Activated CD4-positive, alpha-beta T cell treated with anti-CD3 and anti-CD28 coated beads, Interleukin-2, amount 10 ng/mL, durations not matched to agents 7 days and 5 days (primary cell): ENCODE measurements around the gene SPAG9. TPM values are rescaled to one million over a fixed set of nuclear protein-coding genes. Genes with fewer than 3 reads are reported as not detected.

Experiments used
- CTCF ChIA-PET: fragments of 350-600 bp; sonication (Branson Sonifier 250); formaldehyde crosslinking; loops from one replicate; lab custom pipeline; 2021; ENCODE audit warnings: antibody characterized with exemption; lab: Charles Lee
- POLR2A ChIA-PET: fragments of 350-600 bp; sonication (Branson Sonifier 250); formaldehyde crosslinking; loops from one replicate; lab custom pipeline; 2021; ENCODE audit warnings: antibody characterized with exemption; lab: Charles Lee
- DNase-seq: peaks from one replicate; pipeline ENCODE4 v3.0.0-alpha.2; 2020
- H3K27ac Mint-ChIP-seq: one replicate; pipeline ENCODE4 v1.8.0; 2021; ENCODE audit warnings: mild to moderate bottlenecking, moderate library complexity, mixed read lengths
- H3K27me3 Mint-ChIP-seq: one replicate; pipeline ENCODE4 v1.8.0; 2021; ENCODE audit warnings: mixed read lengths
- H3K36me3 Mint-ChIP-seq: one replicate; pipeline ENCODE4 v1.8.0; 2021; ENCODE audit warnings: low read depth, mixed read lengths
- H3K4me1 Mint-ChIP-seq: one replicate; pipeline ENCODE4 v1.8.0; 2021; ENCODE audit warnings: mixed read lengths
- H3K4me3 Mint-ChIP-seq: one replicate; pipeline ENCODE4 v1.8.0; 2021; ENCODE audit warnings: mild to moderate bottlenecking, moderate library complexity, mixed read lengths
- H3K9me3 Mint-ChIP-seq: one replicate; pipeline ENCODE4 v1.8.0; 2021; ENCODE audit warnings: mixed read lengths
- total RNA-seq, 2 experiments: library from RNA; stranded (reverse); gene quantifications; one replicate each; pipeline ENCODE4 v1.2.3, GENCODE V29; 2021

The SPAG9 gene
- total RNA-seq, 2 experiments from 2014 or later = 43.6 to 58.5 TPM

GRCh38 chr17:51045621-51046020 lies 75.0 kb downstream of the SPAG9 start:
- POLR2A ChIA-PET = no interaction called here
- Mint-ChIP-seq H3K27ac (no peak overlapping the region), H3K9me3 (no peaks in the 10 kb centered on the region), H3K36me3 (peaks cover 2% of the 10 kb centered on the region), H3K4me3 (no peak overlapping the region), H3K4me1 (no peaks in the 10 kb centered on the region), H3K27me3 (no peaks in the 10 kb centered on the region)
- CTCF ChIA-PET = interaction anchor here (1.1 kb wide), 2 partner anchors 12 to 20 kb away, joined by 3 to 4 read pairs; no protein-coding TSS in a partner anchor
- DNase-seq = no peak

- no peaks in the 10 kb centered on the region for H3K9me3 Mint-ChIP-seq
- no peak overlapping the region for H3K27ac Mint-ChIP-seq
- H3K4me1 Mint-ChIP-seq = no peaks in the 10 kb centered on the region
- no peak overlapping the region for H3K4me3 Mint-ChIP-seq
- POLR2A ChIA-PET = no interaction called here
- CTCF ChIA-PET = interaction anchor here (0.9 kb wide), 1 partner anchor 17 kb away, joined by 3 read pairs; no protein-coding TSS in a partner anchor
- no peak for DNase-seq
- peaks cover under 1% of the 10 kb centered on the region for H3K36me3 Mint-ChIP-seq
- no peaks in the 10 kb centered on the region for H3K27me3 Mint-ChIP-seq
Measured at GRCh38 chr17:51044976-51045375, 75.7 kb downstream of the SPAG9 start.

GRCh38 chr17:51036084-51036483 lies 84.6 kb downstream of the SPAG9 start:
- ChIA-PET POLR2A (no interaction called here), CTCF (interaction anchor here (1.7 kb wide), 1 partner anchor 34 kb away, joined by 3 read pairs; no protein-coding TSS in a partner anchor)
- peaks cover 7% of the 10 kb centered on the region for H3K4me1 Mint-ChIP-seq
- no peaks in the 10 kb centered on the region for H3K9me3 Mint-ChIP-seq
- H3K27me3 Mint-ChIP-seq = no peaks in the 10 kb centered on the region
- DNase-seq = no peak
- H3K4me3 Mint-ChIP-seq = no peak overlapping the region
- H3K27ac Mint-ChIP-seq = no peak overlapping the region
- peaks cover 14% of the 10 kb centered on the region for H3K36me3 Mint-ChIP-seq

DNA sequence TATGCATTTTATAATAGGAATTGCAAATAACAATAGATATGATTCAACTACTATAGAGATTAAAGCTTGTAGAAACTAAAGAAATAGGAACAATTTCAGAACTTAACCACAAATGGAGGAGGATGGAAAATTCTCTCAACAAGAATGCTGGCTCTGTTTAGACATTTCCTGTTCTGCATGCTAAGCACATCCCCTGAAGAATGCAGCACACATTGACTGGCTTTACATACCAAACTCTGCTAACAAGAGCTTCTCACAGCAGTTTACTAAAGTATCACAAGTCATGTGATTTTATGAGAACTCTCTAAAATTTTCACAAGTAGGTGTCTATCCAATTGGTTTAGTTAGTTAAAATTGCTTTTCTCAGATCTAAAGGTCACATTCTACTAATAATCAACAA lies 85.2 kb downstream of the SPAG9 start:
- Mint-ChIP-seq H3K36me3 (peaks cover 19% of the 10 kb centered on the region), H3K27me3 (no peaks in the 10 kb centered on the region), H3K27ac (no peak overlapping the region), H3K4me1 (peaks cover 12% of the 10 kb centered on the region), H3K9me3 (no peaks in the 10 kb centered on the region), H3K4me3 (no peak overlapping the region)
- ChIA-PET CTCF (no interaction called here), POLR2A (no interaction called here)
- DNase-seq = no peak

DNA sequence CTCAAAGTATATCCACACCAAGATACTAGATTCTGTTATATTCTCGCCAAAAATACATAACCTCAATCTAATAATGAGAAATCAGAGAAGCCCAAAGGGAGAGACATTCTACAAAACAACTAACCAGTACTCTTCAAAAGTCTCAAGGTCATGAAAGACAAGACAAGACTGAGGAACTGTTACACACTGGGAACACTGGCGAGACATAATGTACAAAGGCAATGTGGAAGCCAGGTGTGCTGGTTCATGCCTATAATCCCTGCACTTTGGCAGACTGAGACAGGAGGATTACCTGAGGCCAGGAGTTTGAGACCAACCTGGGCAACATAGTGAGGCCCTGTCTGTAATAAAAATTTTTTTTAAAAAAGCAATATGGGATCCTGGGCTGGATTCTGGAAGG lies 85.9 kb downstream of the SPAG9 start:
- Mint-ChIP-seq H3K4me3 (no peak overlapping the region), H3K4me1 (peaks cover 18% of the 10 kb centered on the region), H3K27me3 (no peaks in the 10 kb centered on the region), H3K9me3 (no peaks in the 10 kb centered on the region), H3K27ac (no peak overlapping the region), H3K36me3 (peaks cover 22% of the 10 kb centered on the region)
- DNase-seq = no peak
- ChIA-PET CTCF (interaction anchor here (0.9 kb wide), 1 partner anchor 12 kb away, joined by 3 read pairs; no protein-coding TSS in a partner anchor), POLR2A (no interaction called here)

DNA sequence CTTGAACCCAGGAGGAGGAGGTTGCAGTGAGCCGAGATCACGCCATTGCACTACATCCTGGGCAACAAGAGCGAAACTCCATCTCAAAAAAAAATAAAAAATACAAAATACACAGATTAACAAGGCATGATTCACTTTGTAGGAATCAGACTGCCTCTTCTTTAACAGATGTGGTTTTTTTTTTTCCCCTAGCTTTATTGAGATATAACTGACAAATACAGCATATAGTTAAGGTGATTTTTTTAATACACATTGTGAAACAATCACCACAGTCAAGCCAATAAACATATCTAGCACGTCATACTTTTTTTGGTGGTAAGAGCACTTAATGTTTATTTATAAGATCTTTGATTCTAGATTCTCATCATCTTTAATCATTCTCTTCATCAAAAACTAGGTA lies 87.8 kb downstream of the SPAG9 start:
- Mint-ChIP-seq H3K27ac (no peak overlapping the region), H3K27me3 (no peaks in the 10 kb centered on the region), H3K4me1 (peaks cover 29% of the 10 kb centered on the region), H3K9me3 (no peaks in the 10 kb centered on the region), H3K36me3 (peaks cover 25% of the 10 kb centered on the region), H3K4me3 (no peak overlapping the region)
- ChIA-PET POLR2A (no interaction called here), CTCF (interaction anchor here (1.4 kb wide), 1 partner anchor 24 kb away, joined by 3 read pairs; no protein-coding TSS in a partner anchor)
- no peak for DNase-seq

- peak overlapping the region; percentile 73 for H3K4me3 Mint-ChIP-seq
- peak overlapping the region; percentile 96 for H3K27ac Mint-ChIP-seq
- no peaks in the 10 kb centered on the region for H3K27me3 Mint-ChIP-seq
- POLR2A ChIA-PET = no interaction called here
- DNase-seq = no peak
- CTCF ChIA-PET = interaction anchor here (0.8 to 1.0 kb wide), 2 partner anchors 17 to 29 kb away, joined by 3 to 4 read pairs; no protein-coding TSS in a partner anchor
- no peaks in the 10 kb centered on the region for H3K9me3 Mint-ChIP-seq
- H3K4me1 Mint-ChIP-seq = peaks cover 27% of the 10 kb centered on the region
- H3K36me3 Mint-ChIP-seq = peaks cover 18% of the 10 kb centered on the region
Measured at GRCh38 chr17:51029568-51030463, 90.9 kb downstream of the SPAG9 start.

GRCh38 chr17:51029142-51029541 lies 91.5 kb downstream of the SPAG9 start:
- Mint-ChIP-seq H3K27me3 (no peaks in the 10 kb centered on the region), H3K4me3 (peak overlapping the region; percentile 73), H3K27ac (peak overlapping the region; percentile 96), H3K9me3 (no peaks in the 10 kb centered on the region), H3K4me1 (peaks cover 27% of the 10 kb centered on the region), H3K36me3 (peaks cover 18% of the 10 kb centered on the region)
- no peak for DNase-seq
- POLR2A ChIA-PET = no interaction called here
- CTCF ChIA-PET = interaction anchor here (1.0 kb wide), 1 partner anchor 18 kb away, joined by 3 read pairs; no protein-coding TSS in a partner anchor

- H3K4me1 Mint-ChIP-seq = peaks cover 27% of the 10 kb centered on the region
- H3K4me3 Mint-ChIP-seq = no peak overlapping the region
- ChIA-PET CTCF (interaction anchor here (0.7 to 1.4 kb wide), 5 partner anchors 11 to 23 kb away, joined by 3 to 6 read pairs (median 3); no protein-coding TSS in a partner anchor), POLR2A (no interaction called here)
- H3K27ac Mint-ChIP-seq = no peak overlapping the region
- DNase-seq = no peak
- H3K36me3 Mint-ChIP-seq = peaks cover 18% of the 10 kb centered on the region
- H3K9me3 Mint-ChIP-seq = no peaks in the 10 kb centered on the region
- no peaks in the 10 kb centered on the region for H3K27me3 Mint-ChIP-seq
Measured at GRCh38 chr17:51028176-51028863, 92.3 kb downstream of the SPAG9 start.

- H3K4me3 Mint-ChIP-seq = no peak overlapping the region
- H3K36me3 Mint-ChIP-seq = peaks cover 18% of the 10 kb centered on the region
- H3K9me3 Mint-ChIP-seq = no peaks in the 10 kb centered on the region
- CTCF ChIA-PET = interaction anchor here (0.8 kb wide), 1 partner anchor 8 kb away, joined by 3 read pairs; no protein-coding TSS in a partner anchor
- DNase-seq = no peak
- H3K27ac Mint-ChIP-seq = no peak overlapping the region
- POLR2A ChIA-PET = no interaction called here
- peaks cover 4% of the 10 kb centered on the region for H3K4me1 Mint-ChIP-seq
- no peaks in the 10 kb centered on the region for H3K27me3 Mint-ChIP-seq
Measured at GRCh38 chr17:51018541-51018940, 102.1 kb downstream of the SPAG9 start.

GRCh38 chr17:51017270-51017669 lies 103.4 kb downstream of the SPAG9 start:
- POLR2A ChIA-PET = interaction anchor here (0.6 kb wide), 1 partner anchor 376 kb away, joined by 3 read pairs; no protein-coding TSS in a partner anchor
- CTCF ChIA-PET = interaction anchor here (1.5 kb wide), 1 partner anchor 10 kb away, joined by 6 read pairs; no protein-coding TSS in a partner anchor
- no peak for DNase-seq
- no peak overlapping the region for H3K4me3 Mint-ChIP-seq
- H3K9me3 Mint-ChIP-seq = no peaks in the 10 kb centered on the region
- H3K27ac Mint-ChIP-seq = no peak overlapping the region
- peaks cover 18% of the 10 kb centered on the region for H3K36me3 Mint-ChIP-seq
- H3K4me1 Mint-ChIP-seq = peaks cover 4% of the 10 kb centered on the region
- no peaks in the 10 kb centered on the region for H3K27me3 Mint-ChIP-seq

DNA sequence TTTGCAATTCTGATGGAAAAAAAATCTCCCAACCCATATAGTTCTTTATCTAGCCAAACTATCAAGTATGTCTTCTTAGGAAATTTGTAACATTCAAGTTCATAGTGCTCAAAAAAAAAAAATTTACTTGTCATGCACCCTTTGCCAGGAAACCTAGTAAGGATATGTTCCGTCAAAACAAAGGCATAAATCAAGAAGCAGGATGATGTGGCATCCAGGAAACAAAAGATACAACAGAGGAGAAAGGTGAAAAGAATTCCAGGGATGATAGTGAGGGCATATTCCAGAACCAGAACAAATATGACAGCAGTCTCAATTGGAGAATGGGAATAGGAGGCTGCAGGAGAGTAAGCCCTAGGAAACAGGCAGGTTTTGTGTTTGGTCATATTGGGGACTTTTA lies 104.6 kb downstream of the SPAG9 start:
- CTCF ChIA-PET = no interaction called here
- no peaks in the 10 kb centered on the region for H3K27me3 Mint-ChIP-seq
- POLR2A ChIA-PET = no interaction called here
- peaks cover 18% of the 10 kb centered on the region for H3K36me3 Mint-ChIP-seq
- peaks cover 4% of the 10 kb centered on the region for H3K4me1 Mint-ChIP-seq
- H3K27ac Mint-ChIP-seq = no peak overlapping the region
- DNase-seq = no peak
- H3K9me3 Mint-ChIP-seq = no peaks in the 10 kb centered on the region
- H3K4me3 Mint-ChIP-seq = no peak overlapping the region
